Stimulated activated CD8-positive, alpha-beta memory T cell treated with anti-CD3 and anti-CD28 coated beads, Interleukin-4, amount 100 ng/mL, for 4 hours (primary cell): ENCODE data around the gene PAX5.
"Not testable (repeated sequence)": the region's sequence is repeated elsewhere in the genome, so short reads cannot be mapped to it uniquely, and the experiment has no call there.

Experiments used
- DNase-seq, 2 donors: peaks; one replicate each; pipeline ENCODE4 v3.0.0-alpha.2; 2020; ENCODE audit warnings: low read depth in 2 of 2, low spot score in 1 of 2

Gene PAX5

DNA sequence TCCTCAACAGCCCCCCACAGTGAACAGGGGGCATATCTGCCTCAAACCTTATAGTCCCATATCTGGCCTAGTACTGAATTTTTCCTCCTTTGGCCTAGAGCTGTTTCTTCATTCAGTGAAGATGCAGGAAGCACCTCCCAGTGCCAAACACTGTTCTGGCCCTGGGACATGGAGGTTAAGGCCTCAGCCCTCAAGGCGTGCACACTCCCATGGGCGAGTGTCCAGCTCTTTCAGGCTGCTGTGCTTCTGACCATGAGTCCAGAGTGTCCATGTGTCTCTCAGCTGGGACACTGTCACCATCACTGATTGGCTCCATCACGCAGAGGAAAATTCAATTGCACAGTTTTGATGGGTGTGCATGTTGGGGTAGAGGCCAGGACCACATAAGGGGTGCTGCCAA is 151.5 kb downstream of the PAX5 start:
- DNase-seq = no peak

- DNase-seq = no peak
Observed at GRCh38 chr9:36881743-36882441, 152.2 kb downstream of the PAX5 start.

DNA sequence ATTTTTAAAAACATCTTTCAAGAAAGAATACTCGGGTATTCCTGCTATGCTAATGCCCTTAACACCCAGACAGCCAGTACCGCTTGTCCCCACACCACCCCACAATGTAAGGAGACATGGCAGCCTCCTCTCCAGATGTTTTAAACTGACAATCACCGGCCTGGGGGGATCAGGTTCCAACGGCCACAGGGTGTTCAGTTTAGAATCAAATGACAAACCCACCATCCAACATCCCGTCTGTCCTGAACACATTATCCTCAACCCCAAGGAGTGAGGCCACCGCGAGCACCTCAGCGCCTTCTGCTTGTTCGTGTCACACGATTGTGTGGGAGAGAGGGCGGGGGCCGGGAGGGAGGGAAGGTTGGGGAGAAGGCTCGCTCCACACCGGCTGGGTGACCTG is 152.8 kb downstream of the PAX5 start:
- DNase-seq = no peak

GRCh38 chr9:36880075-36880474 is 154.0 kb downstream of the PAX5 start:
- DNase-seq = no peak

- no peak for DNase-seq
Observed at GRCh38 chr9:36878986-36879982, 154.8 kb downstream of the PAX5 start.

DNA sequence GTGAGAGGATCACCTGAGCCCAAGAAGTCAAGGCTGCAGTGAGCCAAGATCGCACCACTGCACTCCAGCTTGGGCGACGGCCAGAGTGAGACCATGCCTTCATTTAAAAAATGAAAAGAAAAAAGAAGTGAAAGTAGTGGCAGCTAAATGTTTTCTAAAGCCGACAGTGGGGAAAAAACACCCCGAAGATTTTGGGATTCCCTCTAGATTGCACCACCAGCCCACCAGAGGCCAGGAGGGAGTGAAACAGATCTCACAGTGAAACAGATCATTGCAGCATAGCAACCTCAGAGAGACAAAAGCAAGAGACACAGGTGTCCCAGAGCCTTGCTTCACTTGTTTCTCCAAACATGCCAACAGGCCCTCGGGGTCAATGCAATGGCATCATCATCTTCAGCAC is 156.8 kb downstream of the PAX5 start:
- no peak for DNase-seq

DNA sequence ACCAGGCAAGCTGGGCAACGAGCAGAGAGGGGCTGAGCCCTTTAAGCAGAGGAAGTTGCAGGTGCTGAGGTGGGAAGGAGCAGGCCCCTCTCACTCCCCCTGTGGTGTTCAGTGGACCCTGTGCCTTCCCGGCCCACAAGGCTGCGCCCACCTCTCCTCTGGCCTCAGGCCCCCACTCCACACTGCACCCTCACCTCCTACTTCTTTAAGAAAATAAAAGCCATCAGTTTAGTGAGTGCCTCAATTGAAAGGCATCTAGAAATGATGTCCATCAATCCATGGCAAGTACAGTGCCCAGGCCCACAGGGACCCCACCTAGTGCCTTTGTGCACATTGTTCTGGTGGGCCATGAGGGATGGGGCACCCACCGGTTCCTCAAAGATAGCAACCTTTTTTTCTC is 158.0 kb downstream of the PAX5 start:
- DNase-seq = no peak

GRCh38 chr9:36874921-36875320 is 159.1 kb downstream of the PAX5 start:
- DNase-seq = no peak

DNA sequence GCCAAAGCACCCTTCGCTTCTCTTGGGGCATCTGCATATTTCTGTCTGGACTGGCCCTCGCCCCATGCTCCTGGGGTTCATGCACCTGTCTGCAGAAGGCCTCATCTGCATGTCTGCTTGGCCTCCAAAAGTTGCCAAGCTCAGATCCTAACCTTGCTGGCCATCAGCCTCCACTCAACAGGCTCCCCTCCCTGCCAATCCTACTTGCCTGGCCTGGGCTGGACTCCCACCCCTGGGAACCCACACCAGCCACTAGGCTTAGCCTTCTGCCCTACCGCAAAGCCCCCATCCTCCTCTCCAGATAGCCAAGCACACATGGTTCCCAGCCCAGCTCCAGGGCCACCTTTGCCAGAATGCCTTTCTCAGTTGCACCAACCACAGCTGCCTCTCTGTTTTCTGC is 159.8 kb downstream of the PAX5 start:
- DNase-seq = no peak

DNA sequence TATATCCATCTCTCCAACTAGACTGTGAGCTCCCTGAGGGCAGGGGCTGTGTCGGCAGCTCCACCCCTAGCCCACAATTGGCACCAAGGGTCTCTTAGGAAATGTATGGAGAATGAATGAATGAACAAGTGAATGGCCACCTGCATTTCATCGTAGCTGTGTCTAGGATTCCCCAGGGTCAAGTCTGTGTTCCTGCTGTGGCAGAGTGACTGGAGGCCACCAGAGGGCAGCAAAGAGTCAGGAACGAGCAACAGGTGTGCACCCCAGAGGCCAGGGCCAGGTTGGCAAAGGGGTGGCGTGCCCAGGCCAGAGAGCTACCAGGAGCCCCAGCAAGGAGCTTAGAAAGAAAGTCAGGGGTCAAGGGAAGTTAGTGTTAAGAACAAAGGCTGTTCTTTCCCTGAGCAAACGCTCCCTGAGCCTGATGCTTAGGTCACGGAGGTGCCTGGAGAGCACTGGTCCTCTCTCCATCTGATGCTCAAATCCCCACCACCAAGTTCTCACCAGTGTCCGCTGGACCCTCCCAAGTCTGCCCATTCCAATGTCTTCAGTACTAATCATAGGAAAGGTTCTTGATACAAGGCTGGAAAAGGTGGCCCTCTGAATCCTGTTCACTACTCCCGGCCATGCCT is 160.7 kb downstream of the PAX5 start:
- peak; percentile 34 to 43 for DNase-seq

- no peak for DNase-seq
Observed at GRCh38 chr9:36872641-36873040, 161.4 kb downstream of the PAX5 start.

GRCh38 chr9:36871606-36872005 is 162.5 kb downstream of the PAX5 start:
- DNase-seq = no peak

DNA sequence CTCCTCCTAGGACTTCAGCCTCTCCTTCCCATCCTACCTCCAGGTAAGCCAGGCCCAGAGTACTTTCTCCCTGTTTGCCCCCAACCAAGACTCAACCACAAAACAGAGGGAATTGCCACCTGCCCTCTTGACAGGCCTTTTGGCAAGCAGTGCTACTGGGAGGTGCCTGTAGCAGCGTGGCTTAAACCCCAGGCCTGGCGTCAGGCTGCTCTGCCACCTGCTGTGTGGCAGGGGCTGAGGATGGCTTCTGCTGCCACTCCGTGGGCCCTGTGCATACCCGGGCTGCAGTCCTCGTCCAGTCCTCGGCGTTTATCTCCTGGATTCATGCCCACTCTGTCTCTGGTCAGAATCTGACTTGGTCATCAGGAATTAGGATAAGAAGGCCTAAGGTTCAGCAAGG is 163.1 kb downstream of the PAX5 start:
- no peak for DNase-seq

- not testable (repeated sequence) for DNase-seq
Observed at GRCh38 chr9:36869605-36870004, 164.5 kb downstream of the PAX5 start.

DNA sequence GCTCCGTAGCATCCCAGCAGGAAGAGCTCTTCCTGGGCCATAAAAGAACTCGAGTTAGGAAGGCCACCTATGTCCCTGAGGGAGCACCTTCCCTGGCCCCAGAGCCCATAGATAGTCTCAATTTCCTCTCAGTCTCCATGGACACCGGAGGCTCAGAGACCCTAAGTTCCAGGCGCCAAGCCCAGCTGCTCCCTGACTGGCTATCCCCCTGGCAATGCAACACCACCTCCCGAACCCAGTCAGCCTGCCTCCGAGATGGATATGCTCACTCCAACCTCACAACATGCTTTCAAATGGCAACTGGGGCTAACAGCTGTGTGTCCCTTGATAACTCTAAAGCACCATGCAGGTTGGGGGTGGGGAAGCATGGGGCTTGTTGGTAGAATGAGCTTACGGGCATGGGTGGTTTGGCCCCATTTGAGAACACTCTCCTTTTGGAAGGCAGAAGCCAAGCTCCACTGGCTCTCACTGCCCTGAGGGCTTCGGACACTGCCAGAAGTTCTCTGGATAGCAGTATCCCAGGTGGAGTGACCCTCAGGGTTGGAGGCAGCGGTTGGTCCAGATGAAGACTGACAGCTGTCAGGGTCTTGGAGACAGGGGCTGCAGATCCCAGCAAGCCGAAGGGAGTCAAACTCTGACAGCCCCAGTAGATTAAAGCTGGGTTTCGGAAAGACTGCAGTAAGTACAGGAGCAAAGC is 165.3 kb downstream of the PAX5 start:
- no peak for DNase-seq

DNA sequence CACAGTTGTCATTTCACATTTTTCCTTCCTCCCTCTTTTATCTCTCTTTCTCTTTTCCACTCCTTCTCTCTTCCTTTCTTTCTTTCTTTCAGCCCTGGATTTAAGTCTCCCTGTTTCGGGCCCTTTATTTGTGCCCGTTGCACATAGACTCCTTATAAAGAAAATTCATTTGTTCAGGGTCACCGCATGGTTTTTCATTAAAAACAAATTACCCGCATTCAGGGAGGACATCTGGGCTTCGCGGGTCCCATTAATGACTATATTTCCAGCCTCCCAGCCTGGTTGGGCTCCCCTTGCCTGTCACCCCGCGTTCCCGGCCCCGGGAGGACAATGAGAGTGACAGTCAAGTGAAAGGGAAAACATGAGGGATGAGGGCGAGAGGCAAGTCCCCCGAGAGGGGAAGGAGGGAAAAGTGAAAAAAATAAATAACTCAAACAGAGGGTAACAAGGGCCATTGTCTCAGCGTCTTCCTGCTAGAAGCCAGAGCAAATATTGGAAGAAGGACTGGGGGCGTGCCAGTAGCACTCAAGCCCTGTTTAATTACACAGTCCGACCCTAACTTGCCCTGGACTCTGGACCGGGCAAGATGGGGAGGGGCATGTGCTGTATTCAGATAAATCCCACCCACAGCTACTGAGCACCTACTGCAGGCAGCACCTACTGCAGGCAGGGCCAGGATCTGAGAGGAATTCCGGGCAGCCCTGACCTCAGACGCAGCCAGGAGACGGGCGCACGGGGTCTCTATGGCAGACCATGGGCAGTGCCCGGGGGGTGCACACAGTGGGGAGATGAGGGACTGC is 166.2 kb downstream of the PAX5 start:
- no peak for DNase-seq

DNA sequence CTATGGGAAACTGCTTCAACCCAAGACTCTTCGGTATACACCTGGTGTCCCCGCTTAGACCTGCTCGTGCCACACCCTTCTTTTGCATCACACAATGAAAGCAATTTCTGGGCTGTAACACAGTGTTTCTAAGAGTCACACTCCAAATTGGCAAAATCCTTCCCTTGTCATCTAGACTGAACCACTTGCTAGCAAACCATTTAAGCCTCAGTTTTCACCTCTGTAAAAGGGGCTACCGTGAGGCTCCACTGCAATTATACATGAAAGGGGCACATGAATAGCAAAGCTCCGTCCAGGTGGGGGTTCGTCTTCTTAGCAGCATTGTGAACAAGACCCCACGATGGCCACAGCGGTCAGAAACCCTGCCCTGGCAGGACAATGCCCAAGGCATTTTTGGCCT is 166.8 kb downstream of the PAX5 start:
- DNase-seq = no peak

GRCh38 chr9:36866840-36867239 is 167.2 kb downstream of the PAX5 start:
- no peak for DNase-seq

GRCh38 chr9:36865731-36866635 is 168.1 kb downstream of the PAX5 start:
- no peak for DNase-seq
